ACC112 (cell line): Measurements from ENCODE around the gene STX7.

Experiments used
- H2AFZ ChIP-seq: fragments of 200-600 bp; sonication (generic); one replicate; pipeline ENCODE4 v1.6.0; 2017; ENCODE audit warnings: antibody characterized with exemption, low read length; ENCODE audit not compliant: unreplicated experiment
- H3K27ac ChIP-seq: fragments of 200-600 bp; sonication (generic); 2 replicates; pipeline ENCODE4 v1.5.1; 2014; ENCODE audit warnings: low read depth, mild to moderate bottlenecking, antibody characterized with exemption, low read length, moderate library complexity
- H3K27me3 ChIP-seq: fragments of 200-600 bp; sonication (generic); 2 replicates; pipeline ENCODE4 v1.6.1; 2014; ENCODE audit warnings: mild to moderate bottlenecking, antibody characterized with exemption, low read length, moderate library complexity, mixed read lengths; ENCODE audit not compliant: insufficient read depth
- H3K36me3 ChIP-seq: fragments of 200-600 bp; sonication (generic); 2 replicates; pipeline ENCODE4 v1.6.1; 2016; ENCODE audit warnings: mild to moderate bottlenecking, antibody characterized with exemption, low read length, moderate library complexity, mixed read lengths; ENCODE audit not compliant: insufficient read depth
- H3K4me1 ChIP-seq: fragments of 200-600 bp; sonication (generic); one replicate; pipeline ENCODE4 v1.6.1; 2016; ENCODE audit warnings: low read length, mixed read lengths; ENCODE audit not compliant: insufficient read depth, unreplicated experiment, control insufficient read depth
- H3K4me3 ChIP-seq: fragments of 200-600 bp; sonication (generic); 2 replicates; pipeline ENCODE4 v1.5.1; 2014; ENCODE audit warnings: mild to moderate bottlenecking, low read depth, low read length
- H3K79me2 ChIP-seq: fragments of 200-600 bp; sonication (generic); one replicate; pipeline ENCODE4 v1.6.0; 2016; ENCODE audit warnings: low read length; ENCODE audit not compliant: control insufficient read depth, unreplicated experiment, insufficient read depth

STX7 gene

GRCh38 chr6:132527791-132528190 lies 14.9 kb upstream of the STX7 start:
- Histone ChIP-seq H3K79me2 (no peaks in the 10 kb centered on the region), H3K27me3 (no peaks in the 10 kb centered on the region), H3K36me3 (no peaks in the 10 kb centered on the region), H3K4me3 (no peak overlapping the region), H2AFZ (no peak overlapping the region), H3K4me1 (peaks cover 11% of the 10 kb centered on the region), H3K27ac (no peak overlapping the region)

- no peak overlapping the region for H2AFZ ChIP-seq
- peaks cover 17% of the 10 kb centered on the region for H3K4me1 ChIP-seq
Measured at GRCh38 chr6:132526461-132526860, 13.5 kb upstream of the STX7 start.

GRCh38 chr6:132525866-132526265 lies 12.9 kb upstream of the STX7 start:
- Histone ChIP-seq H3K79me2 (no peaks in the 10 kb centered on the region), H2AFZ (no peak overlapping the region), H3K4me3 (no peak overlapping the region), H3K4me1 (peaks cover 21% of the 10 kb centered on the region), H3K27ac (no peak overlapping the region), H3K36me3 (no peaks in the 10 kb centered on the region), H3K27me3 (no peaks in the 10 kb centered on the region)

More at GRCh38 chr6:132526461-132526860, 13.5 kb upstream of the STX7 start:
- H3K27ac ChIP-seq: no peak overlapping the region
- no peaks in the 10 kb centered on the region for H3K27me3 ChIP-seq
- H3K79me2 ChIP-seq: no peaks in the 10 kb centered on the region
- H3K36me3 ChIP-seq: no peaks in the 10 kb centered on the region
- no peak overlapping the region for H3K4me3 ChIP-seq

- H3K36me3 ChIP-seq: no peaks in the 10 kb centered on the region
- H2AFZ ChIP-seq: no peak overlapping the region
- H3K79me2 ChIP-seq: no peaks in the 10 kb centered on the region
- H3K27ac ChIP-seq: no peak overlapping the region
- H3K4me1 ChIP-seq: peaks cover 21% of the 10 kb centered on the region
- no peak overlapping the region for H3K4me3 ChIP-seq
- no peaks in the 10 kb centered on the region for H3K27me3 ChIP-seq
Measured at GRCh38 chr6:132524646-132525045, 11.7 kb upstream of the STX7 start.

- Histone ChIP-seq H3K4me3 (no peak overlapping the region), H3K4me1 (peaks cover 15% of the 10 kb centered on the region), H3K36me3 (no peaks in the 10 kb centered on the region), H3K79me2 (no peaks in the 10 kb centered on the region), H3K27ac (no peak overlapping the region), H3K27me3 (no peaks in the 10 kb centered on the region), H2AFZ (no peak overlapping the region)
Measured at GRCh38 chr6:132520953-132521352, 8.0 kb upstream of the STX7 start.

- Histone ChIP-seq H3K79me2 (peaks cover 22% of the 10 kb centered on the region), H3K4me3 (no peak overlapping the region), H3K27me3 (no peaks in the 10 kb centered on the region), H3K36me3 (no peaks in the 10 kb centered on the region), H3K4me1 (peaks cover 21% of the 10 kb centered on the region), H3K27ac (no peak overlapping the region), H2AFZ (no peak overlapping the region)
Measured at GRCh38 chr6:132515386-132515785, 2.5 kb upstream of the STX7 start.

- Histone ChIP-seq H2AFZ (peak overlapping the region; percentile 71), H3K27me3 (no peaks in the 10 kb centered on the region), H3K36me3 (no peaks in the 10 kb centered on the region), H3K4me3 (peak overlapping the region; percentile 92; the same call in 1 of the 2 replicates), H3K79me2 (peaks cover 31% of the 10 kb centered on the region), H3K27ac (no peak overlapping the region), H3K4me1 (peaks cover 22% of the 10 kb centered on the region)
Measured at GRCh38 chr6:132513831-132514545, 1.1 kb upstream of the STX7 start.

GRCh38 chr6:132512342-132512637 lies 626 bp downstream of the STX7 start:
- H3K27me3 ChIP-seq: no peaks in the 10 kb centered on the region
- H3K27ac ChIP-seq: peak overlapping the region; percentile 2; the same call in 1 of the 2 replicates
- peaks cover 32% of the 10 kb centered on the region for H3K4me1 ChIP-seq
- H3K4me3 ChIP-seq: peak overlapping the region; percentile 92
- peak overlapping the region; percentile 71 for H2AFZ ChIP-seq
- peaks cover 48% of the 10 kb centered on the region for H3K79me2 ChIP-seq
- H3K36me3 ChIP-seq: peaks cover 12% of the 10 kb centered on the region; the same call in 1 of the 2 replicates

GRCh38 chr6:132511831-132512220 lies 1.1 kb downstream of the STX7 start:
- peak overlapping the region; percentile 17; the same call in 1 of the 2 replicates for H3K27ac ChIP-seq
- peak overlapping the region; percentile 35 for H2AFZ ChIP-seq
- peak overlapping the region; percentile 92 for H3K4me3 ChIP-seq
- H3K4me1 ChIP-seq: peaks cover 32% of the 10 kb centered on the region
- H3K79me2 ChIP-seq: peaks cover 52% of the 10 kb centered on the region
- peaks cover 13% of the 10 kb centered on the region; the same call in 1 of the 2 replicates for H3K36me3 ChIP-seq
- no peaks in the 10 kb centered on the region for H3K27me3 ChIP-seq

GRCh38 chr6:132511210-132511830 lies 1.6 kb downstream of the STX7 start:
- no peaks in the 10 kb centered on the region for H3K27me3 ChIP-seq
- H3K27ac ChIP-seq: peak overlapping the region; percentile 17; the same call in 1 of the 2 replicates
- peak overlapping the region; percentile 35 for H2AFZ ChIP-seq
- peaks cover 57% of the 10 kb centered on the region for H3K79me2 ChIP-seq
- peaks cover 13% of the 10 kb centered on the region; the same call in 1 of the 2 replicates for H3K36me3 ChIP-seq
- H3K4me3 ChIP-seq: peak overlapping the region; percentile 92
- peaks cover 32% of the 10 kb centered on the region for H3K4me1 ChIP-seq
